Measurements from ENCODE around the gene C18orf32.
"Not testable (repeated sequence)": the region's sequence is repeated elsewhere in the genome, so short reads cannot be mapped to it uniquely, and the experiment has no call there.

Gene C18orf32

GRCh38 chr18:49500201-49500921 is 13.3 kb upstream of the C18orf32 start:
- DNase-seq (ENCODE audit: low read depth in 2 of 2) = no peak

DNA sequence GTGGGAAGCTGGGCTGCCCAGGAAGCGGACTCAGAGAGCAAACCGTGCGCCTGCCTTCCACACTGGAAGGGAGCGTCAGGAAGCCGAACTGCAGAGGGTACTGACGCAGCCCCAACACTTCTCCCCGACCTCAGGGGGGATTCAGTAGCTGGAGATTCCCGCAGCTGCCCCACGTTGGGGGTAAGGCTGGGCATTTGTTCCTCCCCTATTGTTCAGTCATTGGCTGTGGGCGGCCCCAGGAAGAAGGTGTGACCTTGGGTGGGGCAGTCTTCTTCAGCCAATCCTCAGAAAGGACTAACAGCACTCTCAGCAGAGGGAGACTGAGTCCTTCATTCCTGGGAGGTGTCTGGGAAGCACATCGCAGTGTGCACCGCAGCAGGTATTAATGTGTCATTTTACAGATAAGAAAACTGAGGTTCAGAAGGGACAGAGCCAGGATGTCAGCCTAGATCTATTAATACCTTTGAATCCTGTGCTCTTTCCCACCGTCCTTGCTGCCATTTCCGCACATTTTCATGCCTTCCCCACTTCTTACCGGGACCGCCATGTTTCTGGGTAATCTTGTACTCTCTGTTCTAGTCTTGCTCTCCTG is 12.1 kb upstream of the C18orf32 start:
- DNase-seq (ENCODE audit: low read depth in 2 of 2) = no peak

GRCh38 chr18:49495480-49495879 is 8.4 kb upstream of the C18orf32 start:
- DNase-seq (ENCODE audit: low read depth in 2 of 2) = no peak

GRCh38 chr18:49495076-49495475 is 8.0 kb upstream of the C18orf32 start:
- no peak for DNase-seq (ENCODE audit: low read depth in 2 of 2)

DNA sequence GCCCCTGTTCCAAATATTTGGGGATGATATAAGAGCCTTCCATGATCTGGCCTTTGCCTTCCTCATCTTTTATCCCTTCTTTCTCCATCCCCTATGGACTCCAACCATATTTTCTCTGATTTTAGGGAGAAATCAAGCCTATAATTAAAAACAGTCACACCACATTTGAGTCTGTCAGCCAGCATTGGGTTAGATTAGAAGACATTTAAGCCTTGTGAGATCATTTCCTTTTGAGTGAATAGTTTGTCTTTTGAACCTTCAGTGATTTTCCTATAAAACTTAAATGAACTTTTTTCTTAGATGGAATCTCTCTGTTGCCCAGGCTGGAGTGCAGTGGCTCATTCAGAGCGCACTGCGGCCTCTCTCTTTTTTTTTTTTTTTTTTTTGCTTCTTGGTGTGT is 7.6 kb upstream of the C18orf32 start:
- DNase-seq (ENCODE audit: low read depth in 2 of 2) = peak; percentile 51

DNA sequence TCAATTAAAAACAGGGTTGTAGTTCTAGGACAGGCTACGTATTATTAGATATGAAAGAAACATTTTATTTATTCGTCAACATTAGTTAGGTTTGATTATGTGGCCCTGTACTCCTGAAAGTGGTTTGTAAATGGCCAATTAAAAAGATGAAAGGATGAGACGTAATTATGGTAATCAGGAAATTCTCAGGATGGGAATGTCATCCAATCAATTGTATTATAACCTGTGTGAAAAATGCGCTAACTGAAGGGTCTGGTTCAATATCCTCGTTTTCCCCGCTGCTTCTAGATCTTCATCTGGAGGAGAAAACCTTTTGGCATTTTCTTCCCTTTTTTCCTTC is 5.6 kb upstream of the C18orf32 start:
- DNase-seq (ENCODE audit: low read depth in 2 of 2) = no peak

GRCh38 chr18:49491857-49492693 is 5.0 kb upstream of the C18orf32 start, which contains the start of gene RPL17:
Gene RPL17 (minus strand): TSS chr18:49492465.
- peak; percentile 99 for DNase-seq (ENCODE audit: low read depth in 2 of 2)

- no peak for DNase-seq (ENCODE audit: low read depth in 2 of 2)
Measured at GRCh38 chr18:49491534-49491856, 4.5 kb upstream of the C18orf32 start.

DNA sequence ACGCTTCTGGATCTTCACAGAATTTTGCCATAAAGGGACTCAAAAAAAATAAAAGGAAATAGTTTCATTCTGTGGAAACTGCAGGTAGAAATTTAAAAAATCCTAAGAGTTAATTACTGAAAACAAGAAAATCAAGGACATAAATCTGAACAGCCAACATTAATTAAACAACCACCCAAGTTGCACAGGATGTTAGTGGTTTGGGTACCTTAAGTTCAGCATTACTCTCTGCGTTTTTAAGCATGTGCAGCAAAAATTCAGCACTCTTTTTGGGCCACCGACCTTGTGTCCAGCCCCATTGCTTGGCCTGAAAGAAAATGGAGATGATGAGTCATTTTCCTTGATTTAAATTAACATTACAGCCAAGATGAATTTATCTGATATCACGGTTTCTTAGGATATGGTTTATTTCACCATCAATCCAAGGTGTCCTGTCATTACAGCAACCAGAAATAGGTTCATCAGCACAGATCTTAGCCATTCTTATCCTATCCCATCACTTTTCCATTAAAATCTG is 3.3 kb upstream of the C18orf32 start:
- DNase-seq (ENCODE audit: low read depth in 2 of 2) = no peak

- no peak for DNase-seq (ENCODE audit: low read depth in 2 of 2)
Measured at GRCh38 chr18:49487711-49488310, 777 bp upstream of the C18orf32 start.

DNA sequence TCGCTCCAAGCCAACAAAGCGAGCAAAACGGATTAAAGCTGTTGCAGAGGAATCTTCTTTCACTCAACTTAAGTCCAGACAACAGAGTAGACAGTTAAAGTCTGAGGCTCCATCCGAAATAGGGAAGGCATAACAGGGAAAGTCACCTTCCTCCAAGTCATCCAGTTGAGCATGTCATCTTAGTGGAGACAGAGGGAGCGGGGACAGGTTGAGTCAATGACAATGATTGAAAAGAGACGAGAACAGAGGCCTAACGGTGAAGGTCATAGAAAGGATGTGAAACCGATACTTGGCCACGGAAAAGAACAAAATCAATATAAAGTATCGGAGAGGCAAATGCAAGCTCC is 455 bp downstream of the C18orf32 start:
- no peak for DNase-seq (ENCODE audit: low read depth in 2 of 2)

DNA sequence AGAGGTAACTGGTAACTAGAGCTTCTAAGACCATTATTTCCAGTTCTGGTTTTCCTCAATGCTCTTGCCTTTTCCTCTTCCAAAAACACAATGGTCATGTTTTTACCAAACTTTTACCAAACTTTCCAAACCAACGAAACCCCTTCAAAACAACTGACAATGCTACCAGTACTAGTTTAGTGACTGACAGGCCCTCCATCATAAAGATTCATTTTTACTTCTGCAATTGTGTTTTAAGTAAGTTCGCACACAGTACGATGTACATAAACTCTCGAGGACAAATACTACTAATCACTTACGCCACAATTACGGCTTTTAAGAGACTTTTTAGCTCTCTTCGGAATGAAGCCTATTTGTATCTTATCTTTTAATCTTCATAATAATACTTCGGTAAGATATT is 900 bp downstream of the C18orf32 start:
- no peak for DNase-seq (ENCODE audit: low read depth in 2 of 2)

GRCh38 chr18:49483198-49483597 is 3.8 kb downstream of the C18orf32 start:
- DNase-seq (ENCODE audit: low read depth in 2 of 2) = no peak

- no peak for DNase-seq (ENCODE audit: low read depth in 2 of 2)
Measured at GRCh38 chr18:49481907-49482306, 5.1 kb downstream of the C18orf32 start.

DNA sequence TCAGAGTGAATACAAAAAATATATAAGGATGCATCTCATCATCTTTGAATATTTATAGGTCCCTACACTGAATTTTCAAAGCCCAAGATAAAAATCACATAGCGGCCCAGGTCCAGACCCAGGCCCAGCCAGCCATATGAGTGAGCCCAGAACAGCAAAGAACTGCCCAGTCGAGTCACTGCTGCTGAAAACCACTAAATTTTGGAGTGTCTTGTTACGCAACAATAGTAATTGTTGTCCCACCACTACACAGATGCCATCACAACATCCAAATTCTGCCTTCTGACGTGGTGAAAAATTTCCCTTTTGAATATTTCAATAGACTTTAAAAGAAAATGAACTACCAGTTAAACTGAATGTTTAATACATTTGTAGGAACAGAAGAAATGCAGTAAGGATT is 5.7 kb downstream of the C18orf32 start:
- no peak for DNase-seq (ENCODE audit: low read depth in 2 of 2)

DNA sequence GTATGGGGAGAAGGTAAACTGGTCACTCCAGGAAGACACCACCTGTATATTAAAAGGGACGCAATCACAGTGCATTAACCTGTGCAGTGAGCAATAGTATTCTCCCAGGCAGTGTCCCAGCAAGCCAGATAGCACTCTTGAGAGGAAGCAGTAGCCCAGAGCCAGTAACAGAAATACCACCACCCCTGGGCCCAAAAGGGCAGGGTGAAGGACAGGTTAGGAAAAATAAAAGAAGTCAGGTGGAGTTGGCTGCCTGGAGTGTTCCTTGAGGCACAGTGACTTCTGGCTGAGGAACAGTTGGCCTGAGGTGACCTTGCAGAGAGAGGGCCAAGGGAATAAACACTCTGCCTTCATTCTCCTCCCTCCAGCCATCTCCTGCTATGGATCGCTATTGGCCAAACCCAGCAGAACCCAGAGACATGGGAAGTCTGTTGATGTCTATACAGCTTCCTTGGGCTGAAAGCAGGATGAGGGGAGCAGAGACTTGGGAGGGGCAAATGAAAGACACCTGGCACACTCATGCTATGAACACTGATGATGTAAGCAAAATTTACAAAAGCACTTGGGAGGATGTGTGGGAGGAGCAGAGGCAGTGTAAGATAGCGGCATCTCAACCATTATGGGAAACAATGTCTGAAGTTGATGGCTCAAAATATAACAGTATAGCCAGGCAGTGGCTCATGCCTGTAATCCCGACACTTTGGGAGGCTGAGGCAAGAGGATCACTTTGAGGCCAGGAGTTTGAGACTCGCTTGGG is 7.5 kb downstream of the C18orf32 start:
- DNase-seq (ENCODE audit: low read depth in 2 of 2) = no peak

- DNase-seq (ENCODE audit: low read depth in 2 of 2) = peak in 1 of 2 experiments; percentile 22
Measured at GRCh38 chr18:49476664-49477411, 10.2 kb downstream of the C18orf32 start.

DNA sequence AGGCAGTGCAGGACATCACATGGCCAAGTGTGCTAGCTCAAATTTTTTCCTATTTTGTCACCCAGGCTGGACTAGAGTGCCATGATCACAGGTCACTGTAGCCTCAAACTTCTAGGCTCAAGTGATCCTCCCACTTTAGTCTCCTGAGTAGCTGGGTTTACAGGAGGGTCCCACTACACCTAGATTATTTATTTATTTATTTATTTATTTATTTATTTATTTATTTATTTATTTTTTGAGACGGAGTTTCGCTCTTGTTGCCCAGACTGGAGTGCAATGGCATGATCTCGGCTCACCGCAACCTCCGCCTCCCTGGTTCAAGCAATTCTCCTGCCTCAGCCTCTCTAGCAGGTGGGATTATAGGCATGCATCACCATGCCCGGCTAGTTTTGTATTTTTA is 12.1 kb downstream of the C18orf32 start:
- not testable (repeated sequence) for DNase-seq (ENCODE audit: low read depth in 2 of 2)

GRCh38 chr18:49473721-49474120 is 13.3 kb downstream of the C18orf32 start:
- DNase-seq (ENCODE audit: low read depth in 2 of 2) = no peak

- no peak for DNase-seq (ENCODE audit: low read depth in 2 of 2)
Measured at GRCh38 chr18:49472459-49472858, 14.6 kb downstream of the C18orf32 start.

DNA sequence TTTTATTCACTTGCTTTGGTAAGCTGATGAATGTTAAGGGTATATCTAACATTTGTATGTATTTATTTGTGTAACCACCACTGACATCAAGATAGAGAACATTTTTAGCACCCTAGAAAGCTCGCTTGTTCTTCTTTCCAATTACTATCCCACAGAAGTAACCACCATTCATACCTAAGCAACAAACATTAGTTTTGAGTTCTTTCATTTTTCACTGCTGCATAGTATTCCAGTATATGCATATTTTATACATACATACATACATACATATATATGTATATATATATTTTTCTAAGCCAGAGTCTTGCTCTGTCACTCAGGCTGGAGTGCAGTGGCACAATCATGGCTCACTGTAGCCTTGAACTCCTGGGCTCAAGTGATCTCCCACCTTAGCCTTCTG is 15.5 kb downstream of the C18orf32 start:
- DNase-seq (ENCODE audit: low read depth in 2 of 2) = no peak
